Muscle of back (tissue), 11 donors: ENCODE measurements around the gene KCNJ18. TPM values are rescaled to one million over a fixed set of nuclear protein-coding genes. Genes with fewer than 3 reads are reported as not detected.
A peak's percentile ranks its signal among the peaks of the same experiment; 100 is the strongest.
"Not testable (repeated sequence)": the region's sequence is repeated elsewhere in the genome, so short reads cannot be mapped to it uniquely, and the experiment has no call there.

ENCODE experiments used
- DNase-seq, 3 donors: peaks; one replicate each; pipeline versions ENCODE4 v3.0.0 to v3.0.0-alpha.2; 2013
- polyA plus RNA-seq, 10 donors: library from polyadenylated mRNA; unstranded; fragments of 120-200 nt; gene quantifications; one replicate each; pipeline ENCODE4 v1.2.1, GENCODE V29; 2013; ENCODE audit not compliant: insufficient read length in 10 of 10

KCNJ18 gene
- polyA plus RNA-seq, 10 donors: not detected

- not testable (repeated sequence) for DNase-seq
Measured at GRCh38 chr17:21684384-21684783, 7.9 kb upstream of the KCNJ18 start.

GRCh38 chr17:21685061-21685795 is 7.1 kb upstream of the KCNJ18 start:
- DNase-seq: not testable (repeated sequence)

- no peak for DNase-seq
Measured at GRCh38 chr17:21686165-21687015, 5.9 kb upstream of the KCNJ18 start.

- DNase-seq: no peak
Measured at GRCh38 chr17:21687136-21687953, 5.0 kb upstream of the KCNJ18 start.

- no peak for DNase-seq
Measured at GRCh38 chr17:21688293-21688949, 3.9 kb upstream of the KCNJ18 start.

GRCh38 chr17:21689604-21690003 is 2.7 kb upstream of the KCNJ18 start:
- DNase-seq: peak in 1 of 3 donors; percentile 51

GRCh38 chr17:21690811-21691210 is 1.5 kb upstream of the KCNJ18 start:
- DNase-seq: not testable (repeated sequence)

GRCh38 chr17:21691481-21691880 is 842 bp upstream of the KCNJ18 start:
- DNase-seq: not testable (repeated sequence)

GRCh38 chr17:21692704-21693065 is 362 bp downstream of the KCNJ18 start:
- DNase-seq: not testable (repeated sequence)

- not testable (repeated sequence) for DNase-seq
Measured at GRCh38 chr17:21693391-21693796, 1.1 kb downstream of the KCNJ18 start.

GRCh38 chr17:21693937-21694336 is 1.6 kb downstream of the KCNJ18 start:
- not testable (repeated sequence) for DNase-seq

GRCh38 chr17:21696227-21696626 is 3.9 kb downstream of the KCNJ18 start:
- not testable (repeated sequence) for DNase-seq

GRCh38 chr17:21696842-21697507 is 4.7 kb downstream of the KCNJ18 start:
- not testable (repeated sequence) for DNase-seq

- not testable (repeated sequence) for DNase-seq
Measured at GRCh38 chr17:21697508-21697860, 5.2 kb downstream of the KCNJ18 start.

GRCh38 chr17:21698437-21699075 is 6.2 kb downstream of the KCNJ18 start:
- DNase-seq: not testable (repeated sequence)

- not testable (repeated sequence) for DNase-seq
Measured at GRCh38 chr17:21699124-21699523, 6.8 kb downstream of the KCNJ18 start.

- DNase-seq: not testable (repeated sequence)
Measured at GRCh38 chr17:21699573-21700236, 7.4 kb downstream of the KCNJ18 start.

- not testable (repeated sequence) for DNase-seq
Measured at GRCh38 chr17:21701090-21701489, 8.8 kb downstream of the KCNJ18 start.

- DNase-seq: not testable (repeated sequence)
Measured at GRCh38 chr17:21702029-21702428, 9.7 kb downstream of the KCNJ18 start.

GRCh38 chr17:21702521-21702920 is 10.2 kb downstream of the KCNJ18 start:
- not testable (repeated sequence) for DNase-seq
